T-cell (primary cell): ENCODE data around the gene TAPBP. TPM values are rescaled to one million over a fixed set of nuclear protein-coding genes. Genes with fewer than 3 reads are reported as not detected.
A peak's percentile ranks its signal among the peaks of the same experiment; 100 is the strongest.

Experiments used
- ATAC-seq, 4 experiments: fragments of 200-7000 bp in 3 of 4; fragments of 150-1000 bp in 1 of 4; cut with Tn5 transposase; replicated peaks in 1 of 4; 1 replicate in 3 of 4; 2 replicates in 1 of 4; pipeline ENCODE4 v1.10.0; 2021; ENCODE audit warnings: moderate library complexity in 3 of 4, mild to moderate bottlenecking in 2 of 4, moderate number of reproducible peaks in 1 of 4
- CTCF ChIA-PET, 2 donors: fragments of 300-600 bp; sonication (Branson Sonifier 250); formaldehyde crosslinking; loops; one replicate each; lab custom pipeline; 2022; ENCODE audit warnings: antibody characterized with exemption in 2 of 2; lab: Charles Lee
- POLR2A ChIA-PET, 2 donors: fragments of 300-600 bp; sonication (Branson Sonifier 250); formaldehyde crosslinking; loops; one replicate each; lab custom pipeline; 2022; ENCODE audit warnings: antibody characterized with exemption in 2 of 2; lab: Charles Lee
- DNase-seq, 35 experiments: peaks; one replicate each; pipeline versions ENCODE4 v3.0.0 to v3.0.0-alpha.2; 2013 to 2023
- H3K27ac ChIP-seq: one replicate; pipeline ENCODE4 v1.5.1; 2013; ENCODE audit warnings: low read length
- H3K27me3 ChIP-seq, 2 experiments: replicated peaks in 1 of 2; 1 replicate in 1 of 2; 2 replicates in 1 of 2; pipeline versions ENCODE4 v1.6.1 to v1.7.0; 2013; ENCODE audit warnings: low read length in 1 of 2, mixed read lengths in 1 of 2; ENCODE audit not compliant: control insufficient read depth in 2 of 2, insufficient read depth in 2 of 2; ENCODE audit errors: extremely low read depth in 1 of 2
- H3K36me3 ChIP-seq, 2 donors: 1 replicate in 1 of 2; 2 replicates in 1 of 2; pipeline versions ENCODE4 v1.6.1 to v1.7.0; 2013; ENCODE audit warnings: low read length in 1 of 2; ENCODE audit not compliant: control insufficient read depth in 2 of 2, insufficient read depth in 1 of 2; ENCODE audit errors: extremely low read depth in 1 of 2
- H3K4me1 ChIP-seq, 2 experiments: 1 replicate in 1 of 2; 2 replicates in 1 of 2; pipeline versions ENCODE4 v1.6.1 to v1.7.0; 2013; ENCODE audit warnings: low read length in 2 of 2, mixed read lengths in 1 of 2; ENCODE audit not compliant: insufficient read depth in 2 of 2, control insufficient read depth in 1 of 2; ENCODE audit errors: extremely low read depth in 1 of 2
- H3K4me3 ChIP-seq, 2 donors: 1 replicate in 1 of 2; 2 replicates in 1 of 2; pipeline versions ENCODE4 v1.5.1 to v1.7.0; 2013; ENCODE audit warnings: mild to moderate bottlenecking in 2 of 2, low read length in 1 of 2, moderate library complexity in 1 of 2; ENCODE audit not compliant: control insufficient read depth in 1 of 2; ENCODE audit errors: extremely low read depth in 1 of 2
- H3K9me3 ChIP-seq: 2 replicates; pipeline ENCODE4 v1.7.0; 2013
- H3K27ac Mint-ChIP-seq, 2 donors: one replicate each; pipeline ENCODE4 v1.8.0; 2020 to 2021; ENCODE audit warnings: mild to moderate bottlenecking in 2 of 2, mixed read lengths in 2 of 2
- H3K27me3 Mint-ChIP-seq, 2 donors: one replicate each; pipeline ENCODE4 v1.8.0; 2021 to 2022; ENCODE audit warnings: mixed read lengths in 2 of 2
- H3K36me3 Mint-ChIP-seq: one replicate; pipeline ENCODE4 v1.8.0; 2021; ENCODE audit warnings: mixed read lengths
- H3K4me1 Mint-ChIP-seq, 3 donors: one replicate each; pipeline ENCODE4 v1.8.0; 2020 to 2022; ENCODE audit warnings: mixed read lengths in 3 of 3, mild to moderate bottlenecking in 1 of 3
- H3K4me3 Mint-ChIP-seq, 3 donors: one replicate each; pipeline ENCODE4 v1.8.0; 2020 to 2022; ENCODE audit warnings: mild to moderate bottlenecking in 3 of 3, mixed read lengths in 3 of 3, moderate library complexity in 3 of 3
- H3K9me3 Mint-ChIP-seq, 3 donors: one replicate each; pipeline ENCODE4 v1.8.0; 2020 to 2022; ENCODE audit warnings: mixed read lengths in 3 of 3
- WGBS: methylation state at CpG from one replicate; pipeline ENCODE4 v1.1.5; 2013; ENCODE audit warnings: missing lambda C conversion rate; ENCODE audit not compliant: insufficient coverage; 5-methylcytosine and 5-hydroxymethylcytosine counted together
- total RNA-seq, 35 experiments: library from RNA in 6 of 35; stranded (reverse) in 6 of 35; fragments of 120-200 nt in 1 of 35; gene quantifications; one replicate each; pipeline versions ENCODE4 v1.2.1 to v1.2.4 and lab custom pipeline; 2013 to 2026

Gene TAPBP
- total RNA-seq, 5 donors from 2014 or later (not counting 1 experiment from before 2014, with no cell fraction given): 224 to 271 (median 254) TPM

- H3K27ac Mint-ChIP-seq: peak overlapping the region; percentile 95 to 98
- H3K27me3 Mint-ChIP-seq: no peaks in the 10 kb centered on the region
- H3K4me1 ChIP-seq: peaks cover 7 to 36% of the 10 kb centered on the region in 2 experiments
- H3K4me3 Mint-ChIP-seq: peak overlapping the region; percentile 95 to 99 (median 99)
- H3K36me3 ChIP-seq: peaks cover 3 to 53% of the 10 kb centered on the region in 2 donors
- peak overlapping the region; percentile 88 for H3K27ac ChIP-seq
- ChIA-PET POLR2A (interaction anchor here (0.7 to 1.9 kb wide), 5 partner anchors 9 to 82 kb away, joined by 3 to 12 read pairs (median 6); partner anchors contain the start of genes WDR46 (in 2 of the 2) and ZBTB22 (in 1 of the 2)), CTCF (interaction anchor here in 1 of 2 donors (0.5 to 1.6 kb wide), 8 partner anchors 9 to 222 kb away, joined by 3 to 16 read pairs (median 4); partner anchors contain the start of genes B3GALT4, RPS18, VPS52 and WDR46)
- H3K4me3 ChIP-seq: peak overlapping the region; percentile 89 to 91
- no peaks in the 10 kb centered on the region for H3K9me3 ChIP-seq
- DNase-seq: peak in 30 of 35 experiments; percentile 24 to 82 (median 56)
- peaks cover 23% of the 10 kb centered on the region for H3K36me3 Mint-ChIP-seq
- peak; percentile 3 to 41 (median 5) for ATAC-seq
- H3K27me3 ChIP-seq: no peaks in the 10 kb centered on the region
- peaks cover 29 to 51% (median 37%) of the 10 kb centered on the region in 3 donors for H3K4me1 Mint-ChIP-seq
- WGBS: under 1% methylated on average over 19 of the region's 42 CpGs
- no peaks in the 10 kb centered on the region for H3K9me3 Mint-ChIP-seq
These were observed 15.7 kb downstream of the TAPBP start for GRCh38 chr6:33297956-33298772.

GRCh38 chr6:33297406-33297955 is 16.4 kb downstream of the TAPBP start:
- Mint-ChIP-seq H3K36me3 (peaks cover 27% of the 10 kb centered on the region), H3K27ac (peak overlapping the region; percentile 78 to 87), H3K4me1 (peaks cover 29 to 51% (median 37%) of the 10 kb centered on the region in 3 donors), H3K9me3 (no peaks in the 10 kb centered on the region), H3K27me3 (no peaks in the 10 kb centered on the region), H3K4me3 (peak overlapping the region; percentile 53 to 99 (median 63))
- H3K27ac ChIP-seq: peak overlapping the region; percentile 74
- ChIA-PET CTCF (interaction anchor here in 1 of 2 donors (0.5 to 1.2 kb wide), 7 partner anchors 9 to 223 kb away, joined by 3 to 6 read pairs (median 4); partner anchors contain the start of genes RPS18, VPS52 and WDR46), POLR2A (interaction anchor here (0.7 to 1.9 kb wide), 3 partner anchors 9 to 15 kb away, joined by 3 to 6 read pairs (median 6); partner anchors contain the start of gene WDR46 (in 2 of the 2))
- 17% methylated on average over 1 of the region's 16 CpGs for WGBS
- peaks cover 0 to 52% of the 10 kb centered on the region in 2 donors for H3K36me3 ChIP-seq
- ATAC-seq: no peak
- no peak for DNase-seq
- no peaks in the 10 kb centered on the region for H3K9me3 ChIP-seq
- H3K4me3 ChIP-seq: peak overlapping the region in 1 of 2 donors; percentile 89
- H3K4me1 ChIP-seq: peaks cover 7 to 36% of the 10 kb centered on the region in 2 experiments
- no peaks in the 10 kb centered on the region for H3K27me3 ChIP-seq

GRCh38 chr6:33296797-33297405 is 17.0 kb downstream of the TAPBP start:
- Histone ChIP-seq H3K9me3 (no peaks in the 10 kb centered on the region), H3K4me3 (peak overlapping the region in 1 of 2 donors; percentile 89), H3K27ac (peak overlapping the region; percentile 74), H3K27me3 (no peaks in the 10 kb centered on the region), H3K36me3 (peaks cover 0 to 55% of the 10 kb centered on the region in 2 donors), H3K4me1 (peaks cover 7 to 36% of the 10 kb centered on the region in 2 experiments)
- POLR2A ChIA-PET: interaction anchor here (1.2 to 1.9 kb wide), 2 partner anchors 12 to 15 kb away, joined by 4 to 6 read pairs; no protein-coding TSS in a partner anchor
- Mint-ChIP-seq H3K9me3 (no peaks in the 10 kb centered on the region), H3K4me3 (peak overlapping the region; percentile 53 to 99 (median 63)), H3K4me1 (peaks cover 29 to 51% (median 37%) of the 10 kb centered on the region in 3 donors), H3K27ac (peak overlapping the region; percentile 85 to 87), H3K36me3 (peaks cover 32% of the 10 kb centered on the region), H3K27me3 (no peaks in the 10 kb centered on the region)
- ATAC-seq: no peak
- no peak for DNase-seq
- 100% methylated on average over 3 of the region's 12 CpGs for WGBS
- CTCF ChIA-PET: interaction anchor here in 1 of 2 donors (0.6 to 1.2 kb wide), 3 partner anchors 8 to 102 kb away, joined by 3 to 6 read pairs (median 3); partner anchors contain the start of gene WDR46

GRCh38 chr6:33295621-33296369 is 18.1 kb downstream of the TAPBP start:
- ATAC-seq: no peak
- ChIA-PET POLR2A (interaction anchor here in 1 of 2 donors (0.5 to 1.2 kb wide), 2 partner anchors 13 to 85 kb away, joined by 3 to 4 read pairs; no protein-coding TSS in a partner anchor), CTCF (interaction anchor here in 1 of 2 donors (1.0 kb wide), 1 partner anchor 101 kb away, joined by 3 read pairs; no protein-coding TSS in a partner anchor)
- H3K36me3 Mint-ChIP-seq: peaks cover 33% of the 10 kb centered on the region
- peaks cover 0 to 58% of the 10 kb centered on the region in 2 donors for H3K36me3 ChIP-seq
- H3K27me3 Mint-ChIP-seq: no peaks in the 10 kb centered on the region
- H3K27me3 ChIP-seq: no peaks in the 10 kb centered on the region
- peak overlapping the region; percentile 55 to 80 for H3K27ac Mint-ChIP-seq
- no peak for DNase-seq
- no peak overlapping the region for H3K4me3 ChIP-seq
- H3K4me1 Mint-ChIP-seq: peaks cover 33 to 47% (median 38%) of the 10 kb centered on the region in 3 donors
- H3K9me3 Mint-ChIP-seq: no peaks in the 10 kb centered on the region
- 87% methylated on average over 6 of the region's 15 CpGs for WGBS
- peak overlapping the region in 1 of 3 donors; percentile 15 for H3K4me3 Mint-ChIP-seq
- H3K4me1 ChIP-seq: peaks cover 7 to 33% of the 10 kb centered on the region in 2 experiments
- H3K27ac ChIP-seq: no peak overlapping the region
- no peaks in the 10 kb centered on the region for H3K9me3 ChIP-seq

- Mint-ChIP-seq H3K36me3 (peaks cover 30% of the 10 kb centered on the region), H3K27me3 (no peaks in the 10 kb centered on the region), H3K4me1 (peaks cover 38 to 47% (median 41%) of the 10 kb centered on the region in 3 donors), H3K27ac (peak overlapping the region; percentile 41 to 49), H3K9me3 (no peaks in the 10 kb centered on the region), H3K4me3 (no peak overlapping the region)
- Histone ChIP-seq H3K36me3 (peaks cover 3 to 61% of the 10 kb centered on the region in 2 donors), H3K9me3 (no peaks in the 10 kb centered on the region), H3K27me3 (no peaks in the 10 kb centered on the region), H3K4me1 (peaks cover 13 to 31% of the 10 kb centered on the region in 2 experiments), H3K4me3 (no peak overlapping the region), H3K27ac (no peak overlapping the region)
- ChIA-PET POLR2A (no interaction called here), CTCF (no interaction called here)
- WGBS: 97% methylated on average over 8 of the region's 10 CpGs
- no peak for ATAC-seq
- DNase-seq: no peak
These were observed 19.6 kb downstream of the TAPBP start for GRCh38 chr6:33294086-33294823.
